HG02623 (cell line): Measurements from ENCODE around the gene ZSCAN32.

Experiments
- ATAC-seq: cut with Tn5 transposase; IDR thresholded peaks from one replicate; pipeline ENCODE4 v1.9.1; 2021; ENCODE audit warnings: moderate library complexity; ENCODE audit not compliant: unreplicated experiment

Gene ZSCAN32

DNA sequence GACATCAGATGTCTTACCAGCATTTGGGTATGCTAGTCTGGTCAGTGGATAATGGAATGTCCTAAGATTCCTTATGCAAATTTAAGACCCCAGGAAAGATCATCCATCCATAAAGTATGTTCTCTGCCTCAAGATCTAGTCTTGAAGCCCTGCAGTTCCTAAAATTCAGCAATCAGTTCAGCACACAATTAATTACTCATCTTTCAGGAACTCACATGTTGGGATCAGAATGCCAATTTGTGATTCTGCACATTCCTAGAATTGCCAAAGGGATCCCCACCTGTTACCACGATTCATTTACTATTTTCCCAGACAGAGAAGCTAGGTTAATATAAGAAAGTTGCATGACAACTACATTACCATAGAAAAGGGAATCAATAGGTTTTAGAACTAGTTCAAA, 41.9 kb downstream of the ZSCAN32 start:
- ATAC-seq, result no peak

DNA sequence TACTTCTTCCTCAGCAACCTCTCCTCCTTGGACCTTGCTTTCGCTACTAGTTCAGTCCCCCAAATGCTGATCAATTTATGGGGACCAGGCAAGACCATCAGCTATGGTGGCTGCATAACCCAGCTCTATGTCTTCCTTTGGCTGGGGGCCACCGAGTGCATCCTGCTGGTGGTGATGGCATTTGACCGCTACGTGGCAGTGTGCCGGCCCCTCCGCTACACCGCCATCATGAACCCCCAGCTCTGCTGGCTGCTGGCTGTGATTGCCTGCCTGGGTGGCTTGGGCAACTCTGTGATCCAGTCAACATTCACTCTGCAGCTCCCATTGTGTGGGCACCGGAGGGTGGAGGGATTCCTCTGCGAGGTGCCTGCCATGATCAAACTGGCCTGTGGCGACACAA, 44.7 kb downstream of the ZSCAN32 start:
- no peak for ATAC-seq

DNA sequence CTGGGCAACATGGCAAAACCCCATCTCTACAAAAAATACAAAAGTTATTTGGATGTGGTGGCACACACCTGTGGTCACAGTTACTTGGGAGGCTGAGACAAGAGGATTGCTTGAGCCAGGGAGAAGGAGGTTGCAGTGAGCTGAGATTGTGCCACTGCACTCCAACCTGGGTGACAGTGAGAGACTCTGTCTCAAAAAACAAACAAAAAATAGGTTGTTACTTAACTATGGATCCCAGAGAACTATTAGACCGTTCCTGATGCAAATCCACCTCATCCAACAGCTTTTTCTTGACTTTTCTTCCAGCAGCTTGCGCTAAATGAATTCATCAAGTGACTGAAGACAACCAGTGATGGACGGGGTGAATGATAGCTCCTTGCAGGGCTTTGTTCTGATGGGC, 45.2 kb downstream of the ZSCAN32 start, which contains the start of gene OR2C1:
TSS of gene OR2C1 (plus strand) at position 301 of the 400 bp plus-strand sequence. CDS start at position 353, 52 bp downstream.
- ATAC-seq, result no peak

DNA sequence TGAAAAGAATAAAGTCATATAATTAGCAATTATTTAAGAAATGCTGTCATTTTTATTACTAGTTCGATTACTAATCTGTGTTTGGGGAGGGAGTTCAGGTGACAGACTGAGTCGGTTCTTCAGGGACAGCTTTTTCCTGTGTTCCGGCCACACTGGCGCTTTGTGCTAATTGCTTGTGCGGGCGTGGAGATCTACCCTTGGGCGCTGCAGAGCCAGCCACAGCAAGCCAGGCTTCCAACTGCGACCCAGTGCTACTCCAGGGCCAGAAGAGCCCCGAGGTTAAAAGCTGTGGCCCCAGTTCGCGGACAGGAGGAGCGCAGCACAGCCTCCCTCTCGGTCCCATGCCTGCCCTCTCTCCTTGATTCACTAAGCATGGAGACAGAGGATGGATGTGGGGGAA, 51.6 kb downstream of the ZSCAN32 start:
- no peak for ATAC-seq

GRCh38 chr16:3348547-3349167, 52.1 kb downstream of the ZSCAN32 start:
- no peak for ATAC-seq

GRCh38 chr16:3347586-3347985, 53.2 kb downstream of the ZSCAN32 start:
- ATAC-seq, result no peak

GRCh38 chr16:3346041-3346440, 54.8 kb downstream of the ZSCAN32 start:
- ATAC-seq, result no peak
